ENCODE results near the gene MAN2A1. TPM values are rescaled to one million over a fixed set of nuclear protein-coding genes. Genes with fewer than 3 reads are reported as not detected.

The MAN2A1 gene
- total RNA-seq, 1 experiment from 2014 or later: 51.0 TPM

GRCh38 chr5:109678447-109678846, 11.3 kb upstream of the MAN2A1 start:
- Histone ChIP-seq H3K36me3 (ENCODE audit: control insufficient read depth, insufficient read depth, low read length) (no peaks in the 10 kb centered on the region), H3K27ac (ENCODE audit: low read length) (no peak overlapping the region), H3K27me3 (ENCODE audit: control insufficient read depth, insufficient read depth, low read length) (peaks cover 27% of the 10 kb centered on the region), H3K4me1 (ENCODE audit: control insufficient read depth, insufficient read depth, low read length) (no peaks in the 10 kb centered on the region; the same call in 1 of the 2 replicates), H3K4me3 (ENCODE audit: low read depth in 2 of 2, low read length in 2 of 2) (no peak overlapping the region), H3K9me3 (ENCODE audit: control insufficient read depth, insufficient read depth, low read depth, low read length) (no peaks in the 10 kb centered on the region)
- ChIA-PET POLR2A (no interaction called here), CTCF (no interaction called here)
- in situ Hi-C loops (cut with HindIII; ENCODE audit: low pct_unique_long_range_greater_than_20kb, low sequenced_read_pairs): no loop called here
- ATAC-seq (no peak), DNase-seq (ENCODE audit: low read depth, low spot score) (no peak)
- intact Hi-C loops (cut with micrococcal nuclease; ENCODE audit: unreplicated experiment): no loop called here
- no TSS peak for BruUV-seq (replicated peaks)
- TF ChIP-seq POLR2AphosphoS5 (IDR thresholded peaks at IDR 0.05; ENCODE audit: low read depth, low read length) (no peak), TCF7L2 (IDR thresholded peaks at IDR 0.05; ENCODE audit: low read depth, low read length) (no peak)

GRCh38 chr5:109681763-109682162, 8.0 kb upstream of the MAN2A1 start:
- DNase-seq (ENCODE audit: low read depth, low spot score) (no peak), ATAC-seq (no peak)
- Histone ChIP-seq H3K4me3 (ENCODE audit: low read depth in 2 of 2, low read length in 2 of 2) (no peak overlapping the region), H3K9me3 (ENCODE audit: control insufficient read depth, insufficient read depth, low read depth, low read length) (no peaks in the 10 kb centered on the region), H3K36me3 (ENCODE audit: control insufficient read depth, insufficient read depth, low read length) (no peaks in the 10 kb centered on the region), H3K27me3 (ENCODE audit: control insufficient read depth, insufficient read depth, low read length) (peaks cover 7% of the 10 kb centered on the region), H3K4me1 (ENCODE audit: control insufficient read depth, insufficient read depth, low read length) (no peaks in the 10 kb centered on the region), H3K27ac (ENCODE audit: low read length) (no peak overlapping the region)
- in situ Hi-C loops (cut with HindIII; ENCODE audit: low pct_unique_long_range_greater_than_20kb, low sequenced_read_pairs): no loop called here
- no TSS peak for BruUV-seq (replicated peaks)
- TF ChIP-seq CTCF (IDR thresholded peaks at IDR 0.05) (no peak), TCF7L2 (IDR thresholded peaks at IDR 0.05; ENCODE audit: low read depth, low read length) (no peak), REST (IDR thresholded peaks at IDR 0.05; ENCODE audit: insufficient read depth in 1 of 2, low read depth in 2 of 2, low read length in 1 of 2) (no peak), POLR2AphosphoS5 (IDR thresholded peaks at IDR 0.05; ENCODE audit: low read depth, low read length) (no peak), SIN3A (IDR thresholded peaks at IDR 0.05; ENCODE audit: borderline replicate concordance, insufficient read depth, low read depth, low read length) (no peak)
- intact Hi-C loops (cut with micrococcal nuclease; ENCODE audit: unreplicated experiment): no loop called here
- ChIA-PET CTCF (no interaction called here), POLR2A (no interaction called here)

GRCh38 chr5:109682383-109682782, 7.3 kb upstream of the MAN2A1 start:
- H3K36me3 ChIP-seq (ENCODE audit: control insufficient read depth, insufficient read depth, low read length): no peaks in the 10 kb centered on the region
- H3K27me3 ChIP-seq (ENCODE audit: control insufficient read depth, insufficient read depth, low read length): peaks cover 3% of the 10 kb centered on the region; the same call in 1 of the 2 replicates
- ChIA-PET POLR2A (no interaction called here), CTCF (no interaction called here)
- H3K9me3 ChIP-seq (ENCODE audit: control insufficient read depth, insufficient read depth, low read depth, low read length): no peaks in the 10 kb centered on the region
- H3K27ac ChIP-seq (ENCODE audit: low read length): no peak overlapping the region
- TF ChIP-seq POLR2AphosphoS5 (IDR thresholded peaks at IDR 0.05; ENCODE audit: low read depth, low read length) (no peak), CTCF (IDR thresholded peaks at IDR 0.05) (no peak), SIN3A (IDR thresholded peaks at IDR 0.05; ENCODE audit: borderline replicate concordance, insufficient read depth, low read depth, low read length) (no peak), REST (IDR thresholded peaks at IDR 0.05; ENCODE audit: insufficient read depth in 1 of 2, low read depth in 2 of 2, low read length in 1 of 2) (no peak)
- H3K4me1 ChIP-seq (ENCODE audit: control insufficient read depth, insufficient read depth, low read length): no peaks in the 10 kb centered on the region
- H3K4me3 ChIP-seq (ENCODE audit: low read depth in 2 of 2, low read length in 2 of 2): no peak overlapping the region
- no TSS peak for BruUV-seq (replicated peaks)
- in situ Hi-C loops (cut with HindIII; ENCODE audit: low pct_unique_long_range_greater_than_20kb, low sequenced_read_pairs) (no loop called here), intact Hi-C loops (cut with micrococcal nuclease; ENCODE audit: unreplicated experiment) (no loop called here)
- DNase-seq (ENCODE audit: low read depth, low spot score): no peak
- no peak for ATAC-seq

All from Panc1 (cell line).